ENCODE data around the gene GNPTG. TPM values are rescaled to one million over a fixed set of nuclear protein-coding genes. Genes with fewer than 3 reads are reported as not detected.

The GNPTG gene
- total and polyA plus RNA-seq, 2 of the 8 experiments (the other 6 are each of a cell fraction or from before 2014, with no cell fraction given), result 26.2 to 51.2 TPM

- TF ChIP-seq CHD7 (IDR thresholded peaks at IDR 0.05; ENCODE audit: insufficient replicate concordance, low read length), result no peak
- TF ChIP-seq GABPA (IDR thresholded peaks at IDR 0.05; ENCODE audit: borderline replicate concordance, insufficient read depth, low read length), result no peak
- no peak for TF ChIP-seq CTCF (IDR thresholded peaks at IDR 0.05; ENCODE audit: control extremely low read depth in 1 of 3, insufficient read depth in 1 of 3, low read depth in 1 of 3, low read length in 3 of 3)
- no peak for TF ChIP-seq YY1 (IDR thresholded peaks at IDR 0.05; ENCODE audit: low read depth, low read length)
- TF ChIP-seq ZNF274 (IDR thresholded peaks at IDR 0.05; ENCODE audit: borderline replicate concordance, extremely low read depth, low read length), result no peak
- no peak for TF ChIP-seq BCL11A (IDR thresholded peaks at IDR 0.05; ENCODE audit: low read depth in 2 of 2, low read length in 2 of 2)
- no peak for TF ChIP-seq TAF1 (IDR thresholded peaks at IDR 0.05; ENCODE audit: low read depth, low read length)
- no peak for TF ChIP-seq POU5F1 (IDR thresholded peaks at IDR 0.05; ENCODE audit: low read depth, low read length)
- TF ChIP-seq E2F6 (IDR thresholded peaks at IDR 0.05), result no peak
Measured at GRCh38 chr16:1380195-1380594, 28.5 kb downstream of the GNPTG start (continued).
